Naive thymus-derived CD4-positive, alpha-beta T cell (primary cell): ENCODE measurements around the gene SLC38A3. TPM values are rescaled to one million over a fixed set of nuclear protein-coding genes. Genes with fewer than 3 reads are reported as not detected.

ENCODE experiments used
- ATAC-seq: fragments of 150-1000 bp; cut with Tn5 transposase; 2 replicates; pipeline ENCODE4 v1.10.0; 2021; ENCODE audit warnings: mild to moderate bottlenecking, moderate library complexity
- CTCF ChIA-PET: fragments of 350-600 bp; sonication (Branson Sonifier 250); formaldehyde crosslinking; loops from one replicate; lab custom pipeline; 2021; ENCODE audit warnings: antibody characterized with exemption; lab: Charles Lee
- POLR2A ChIA-PET: fragments of 350-600 bp; sonication (Branson Sonifier 250); formaldehyde crosslinking; loops from one replicate; lab custom pipeline; 2021; ENCODE audit warnings: antibody characterized with exemption, inconsistent platforms; lab: Charles Lee
- DNase-seq, 9 donors: peaks; one replicate each; pipeline versions ENCODE4 v3.0.0 to v3.0.0-alpha.2; 2020 to 2022; ENCODE audit warnings: mixed read lengths in 1 of 9
- H3K27ac ChIP-seq: one replicate; pipeline ENCODE4 v1.7.0; 2013; ENCODE audit warnings: mild to moderate bottlenecking, low read depth, low read length, moderate library complexity
- H3K27me3 ChIP-seq, 2 donors: one replicate each; pipeline ENCODE4 v1.7.0; 2013; ENCODE audit warnings: low read length in 2 of 2, mild to moderate bottlenecking in 2 of 2, moderate library complexity in 2 of 2; ENCODE audit not compliant: control insufficient read depth in 2 of 2, insufficient read depth in 2 of 2
- H3K36me3 ChIP-seq, 3 experiments: 1 replicate in 2 of 3; 2 replicates in 1 of 3; pipeline ENCODE4 v1.7.0; 2013; ENCODE audit warnings: low read length in 3 of 3, mild to moderate bottlenecking in 3 of 3, moderate library complexity in 1 of 3; ENCODE audit not compliant: insufficient read depth in 3 of 3, control insufficient read depth in 2 of 3
- H3K4me1 ChIP-seq, 2 donors: one replicate each; pipeline ENCODE4 v1.7.0; 2013; ENCODE audit warnings: low read length in 2 of 2, mild to moderate bottlenecking in 2 of 2, moderate library complexity in 1 of 2; ENCODE audit not compliant: control insufficient read depth in 2 of 2, insufficient read depth in 2 of 2
- H3K4me3 ChIP-seq: 2 replicates; pipeline ENCODE4 v1.7.0; 2013; ENCODE audit warnings: mild to moderate bottlenecking, low read length
- H3K9me3 ChIP-seq, 3 experiments: 1 replicate in 2 of 3; 2 replicates in 1 of 3; pipeline ENCODE4 v1.7.0; 2013; ENCODE audit warnings: low read length in 3 of 3; ENCODE audit not compliant: control insufficient read depth in 2 of 3
- H3K27ac Mint-ChIP-seq, 9 donors: one replicate each; pipeline ENCODE4 v1.8.0; 2020 to 2022; ENCODE audit warnings: mixed read lengths in 9 of 9, mild to moderate bottlenecking in 8 of 9, moderate library complexity in 5 of 9, inconsistent platforms in 2 of 9
- H3K27me3 Mint-ChIP-seq, 5 donors: one replicate each; pipeline ENCODE4 v1.8.0; 2021 to 2022; ENCODE audit warnings: mixed read lengths in 5 of 5, mild to moderate bottlenecking in 1 of 5
- H3K36me3 Mint-ChIP-seq, 5 donors: one replicate each; pipeline ENCODE4 v1.8.0; 2020 to 2022; ENCODE audit warnings: mixed read lengths in 5 of 5, mild to moderate bottlenecking in 3 of 5, inconsistent platforms in 1 of 5
- H3K4me1 Mint-ChIP-seq, 7 donors: one replicate each; pipeline ENCODE4 v1.8.0; 2020 to 2022; ENCODE audit warnings: mixed read lengths in 7 of 7, mild to moderate bottlenecking in 3 of 7, inconsistent platforms in 1 of 7
- H3K4me3 Mint-ChIP-seq, 10 donors: one replicate each; pipeline ENCODE4 v1.8.0; 2020 to 2022; ENCODE audit warnings: mild to moderate bottlenecking in 10 of 10, mixed read lengths in 10 of 10, moderate library complexity in 6 of 10, inconsistent platforms in 2 of 10
- H3K9me3 Mint-ChIP-seq, 11 donors: one replicate each; pipeline ENCODE4 v1.8.0; 2020 to 2022; ENCODE audit warnings: mixed read lengths in 11 of 11, mild to moderate bottlenecking in 4 of 11, inconsistent platforms in 1 of 11, moderate library complexity in 1 of 11
- intact Hi-C, 2 donors: fragments of 100-400 bp; cut with micrococcal nuclease; formaldehyde crosslinking; loops; one replicate each; pipeline ENCODE4 v1.15.1; 2023
- polyA plus RNA-seq, 2 donors: library from polyadenylated mRNA; unstranded; fragments of 300-500 nt; fragmentation: Illumina TruSeq; gene quantifications; one replicate each; pipeline ENCODE4 v1.2.3, GENCODE V29; 2021
- total RNA-seq, 6 experiments: library from RNA in 5 of 6; stranded (reverse) in 5 of 6; gene quantifications; 1 replicate in 5 of 6; 2 replicates in 1 of 6; pipeline ENCODE4 v1.2.3 and lab custom pipeline; 2021 to 2026

Gene SLC38A3
- total and polyA plus RNA-seq, 7 experiments from 2014 or later, result 1.8 TPM; not detected in 6

- intact Hi-C loops, result no loop called here
- DNase-seq (no peak), ATAC-seq (no peak)
- Histone ChIP-seq H3K27me3 (peaks cover 0 to 14% of the 10 kb centered on the region in 2 donors), H3K4me1 (peaks cover 0 to 6% of the 10 kb centered on the region in 2 donors), H3K9me3 (no peaks in the 10 kb centered on the region), H3K4me3 (no peak overlapping the region), H3K36me3 (no peaks in the 10 kb centered on the region), H3K27ac (no peak overlapping the region)
- ChIA-PET CTCF (interaction anchor here (1.2 kb wide), 1 partner anchor 9 kb away, joined by 4 read pairs; no protein-coding TSS in a partner anchor), POLR2A (no interaction called here)
- H3K4me1 Mint-ChIP-seq, result peaks cover 0 to 4% (median 0%) of the 10 kb centered on the region in 7 donors
- no peak overlapping the region for H3K27ac Mint-ChIP-seq
- H3K9me3 Mint-ChIP-seq, result no peaks in the 10 kb centered on the region
- H3K27me3 Mint-ChIP-seq, result peaks cover 30 to 45% (median 40%) of the 10 kb centered on the region in 5 donors
- H3K4me3 Mint-ChIP-seq, result no peak overlapping the region
- peaks cover 0 to 5% (median 0%) of the 10 kb centered on the region in 5 donors for H3K36me3 Mint-ChIP-seq
Measured at GRCh38 chr3:50201573-50202315, 3.3 kb upstream of the SLC38A3 start.

DNA sequence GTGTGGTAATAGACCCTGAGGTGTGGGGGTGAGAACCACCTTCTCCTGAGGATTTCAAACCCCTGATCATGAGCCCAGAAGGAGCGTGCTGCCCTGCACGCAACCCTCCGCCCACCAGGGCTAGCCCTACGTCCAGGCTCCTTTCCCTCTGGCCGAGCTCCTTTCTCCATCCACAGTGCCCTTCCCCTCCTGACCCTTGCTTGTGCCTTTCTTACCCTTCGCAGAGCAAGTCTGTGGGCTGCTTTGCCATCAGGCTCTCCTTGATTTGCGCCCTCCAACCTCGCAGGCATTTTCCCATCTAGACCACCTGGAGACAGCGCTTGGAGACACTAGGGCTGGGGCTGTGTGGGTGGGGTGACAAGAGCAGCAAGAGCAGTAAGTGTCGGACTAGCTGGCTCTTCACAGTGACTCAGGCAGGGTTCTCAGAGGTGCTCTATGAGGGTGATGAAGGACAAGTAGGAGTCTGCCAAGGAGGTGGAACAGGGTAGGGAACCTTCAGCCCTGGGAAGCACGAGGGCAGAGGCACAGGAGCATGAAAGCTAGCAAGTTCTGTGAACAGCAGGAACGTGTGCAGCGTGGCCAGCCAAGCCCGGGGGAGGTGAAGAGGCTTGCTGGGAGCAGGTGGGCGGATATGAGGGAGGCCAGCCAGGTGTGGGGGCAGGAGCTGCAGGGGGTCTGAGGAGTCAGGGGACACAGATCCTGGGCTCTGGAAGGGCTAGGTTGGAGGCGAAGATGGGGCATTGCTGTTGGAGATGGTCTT is 2.5 kb upstream of the SLC38A3 start:
- CTCF ChIA-PET, result interaction anchor here (1.5 kb wide), 1 partner anchor 44 kb away, joined by 3 read pairs; no protein-coding TSS in a partner anchor

GRCh38 chr3:50203113-50203808 is 1.8 kb upstream of the SLC38A3 start:
- H3K9me3 Mint-ChIP-seq, result no peaks in the 10 kb centered on the region
- intact Hi-C loops, result no loop called here
- peaks cover 0 to 5% (median 0%) of the 10 kb centered on the region in 5 donors for H3K36me3 Mint-ChIP-seq
- Histone ChIP-seq H3K4me1 (peaks cover 0 to 6% of the 10 kb centered on the region in 2 donors), H3K27me3 (peaks cover 0 to 14% of the 10 kb centered on the region in 2 donors), H3K9me3 (no peaks in the 10 kb centered on the region), H3K27ac (no peak overlapping the region), H3K4me3 (no peak overlapping the region), H3K36me3 (no peaks in the 10 kb centered on the region)
- POLR2A ChIA-PET, result interaction anchor here (0.6 kb wide), 2 partner anchors 17 to 1099 kb away, joined by 3 read pairs; no protein-coding TSS in a partner anchor
- H3K4me3 Mint-ChIP-seq, result peak overlapping the region in 1 of 10 donors; percentile 42
- no peak for DNase-seq
- H3K27ac Mint-ChIP-seq, result peak overlapping the region in 1 of 9 donors; percentile 62
- CTCF ChIA-PET, result interaction anchor here (1.4 to 1.5 kb wide), 3 partner anchors 9 to 44 kb away, joined by 3 to 6 read pairs (median 3); no protein-coding TSS in a partner anchor
- no peak for ATAC-seq
- H3K27me3 Mint-ChIP-seq, result peaks cover 38 to 58% (median 42%) of the 10 kb centered on the region in 5 donors
- peaks cover 0 to 4% (median 0%) of the 10 kb centered on the region in 7 donors for H3K4me1 Mint-ChIP-seq

More for the DNA sequence above, 2.5 kb upstream of the SLC38A3 start:
- Mint-ChIP-seq H3K27me3 (peaks cover 36 to 53% (median 42%) of the 10 kb centered on the region in 5 donors), H3K4me3 (peak overlapping the region in 1 of 10 donors; percentile 34), H3K36me3 (peaks cover 0 to 5% (median 0%) of the 10 kb centered on the region in 5 donors), H3K27ac (no peak overlapping the region), H3K4me1 (peaks cover 0 to 4% (median 0%) of the 10 kb centered on the region in 7 donors), H3K9me3 (no peaks in the 10 kb centered on the region)
- POLR2A ChIA-PET, result no interaction called here
- Histone ChIP-seq H3K27ac (no peak overlapping the region), H3K36me3 (no peaks in the 10 kb centered on the region), H3K4me1 (peaks cover 0 to 6% of the 10 kb centered on the region in 2 donors), H3K9me3 (no peaks in the 10 kb centered on the region), H3K4me3 (no peak overlapping the region), H3K27me3 (peaks cover 0 to 14% of the 10 kb centered on the region in 2 donors)
- DNase-seq, result no peak
- ATAC-seq, result no peak
- intact Hi-C loops, result no loop called here

DNA sequence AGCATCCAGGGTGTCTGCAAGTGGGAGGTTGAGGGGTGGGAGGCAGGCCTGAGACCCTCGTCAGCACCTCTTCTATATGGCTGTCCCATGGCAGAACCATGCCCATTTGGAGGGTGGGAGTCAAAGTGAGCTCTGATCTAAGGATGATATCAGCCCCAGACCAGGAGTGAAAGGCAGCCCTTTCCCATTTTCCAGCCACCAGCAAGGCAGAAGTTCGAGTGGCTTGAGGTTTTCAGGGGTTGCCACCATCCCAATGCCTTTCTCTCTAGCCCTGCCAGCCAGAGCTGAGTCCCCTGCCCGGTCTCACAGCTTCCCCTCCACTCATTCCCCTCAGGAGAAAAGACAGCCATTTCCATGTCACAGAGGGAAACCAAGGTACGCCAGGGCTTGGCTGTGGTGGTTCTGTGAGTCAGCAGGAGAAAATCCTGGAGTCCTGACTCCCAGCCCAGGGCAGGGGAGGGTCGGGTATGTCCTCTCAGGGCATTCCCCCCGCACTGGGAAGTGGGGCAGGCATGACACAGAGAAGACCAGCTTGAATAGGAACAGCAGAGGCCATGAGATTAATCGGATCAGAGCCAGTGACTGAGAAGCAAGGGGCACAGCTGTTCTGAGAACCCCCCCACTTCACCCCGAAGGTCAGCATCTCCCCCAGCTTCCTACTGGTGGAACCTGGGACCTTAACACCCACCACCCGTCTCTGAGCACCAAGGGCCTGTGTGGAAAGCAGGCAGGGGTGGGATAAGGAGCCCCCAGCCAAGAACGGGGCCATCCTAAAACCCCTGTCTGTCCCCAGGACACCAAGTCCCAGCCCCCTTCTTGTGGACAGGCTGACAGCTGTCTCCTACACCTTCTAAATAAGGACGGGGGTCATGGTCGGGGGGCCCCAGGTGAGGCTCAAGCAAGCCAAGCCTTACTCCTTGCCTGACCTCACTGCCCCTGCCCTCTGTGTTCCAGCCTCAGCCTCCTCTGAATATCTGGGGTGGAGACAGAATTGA is 965 bp upstream of the SLC38A3 start:
- peaks cover 0 to 5% (median 0%) of the 10 kb centered on the region in 5 donors for H3K36me3 Mint-ChIP-seq

GRCh38 chr3:50205413-50206276 is 574 bp downstream of the SLC38A3 start:
- Mint-ChIP-seq H3K4me3 (peak overlapping the region in 7 of 10 donors; percentile 32 to 70 (median 45)), H3K4me1 (peaks cover 0 to 4% (median 0%) of the 10 kb centered on the region in 7 donors), H3K27me3 (peaks cover 36 to 58% (median 43%) of the 10 kb centered on the region in 5 donors), H3K27ac (no peak overlapping the region), H3K9me3 (no peaks in the 10 kb centered on the region), H3K36me3 (peaks cover 0 to 5% (median 0%) of the 10 kb centered on the region in 5 donors)
- Histone ChIP-seq H3K27ac (no peak overlapping the region), H3K4me1 (peaks cover 0 to 6% of the 10 kb centered on the region in 2 donors), H3K27me3 (peaks cover 0 to 14% of the 10 kb centered on the region in 2 donors), H3K4me3 (no peak overlapping the region), H3K9me3 (no peaks in the 10 kb centered on the region), H3K36me3 (no peaks in the 10 kb centered on the region)
- ATAC-seq, result peak; percentile 68
- intact Hi-C loops, result no loop called here
- ChIA-PET CTCF (no interaction called here), POLR2A (no interaction called here)
- peak in 6 of 9 donors; percentile 17 to 41 (median 26) for DNase-seq

More for the DNA sequence above, 965 bp upstream of the SLC38A3 start:
- Mint-ChIP-seq H3K9me3 (no peaks in the 10 kb centered on the region), H3K4me3 (peak overlapping the region in 6 of 10 donors; percentile 9 to 70 (median 33)), H3K27me3 (peaks cover 40 to 61% (median 46%) of the 10 kb centered on the region in 5 donors), H3K4me1 (peaks cover 0 to 4% (median 0%) of the 10 kb centered on the region in 7 donors), H3K27ac (no peak overlapping the region)
- Histone ChIP-seq H3K4me1 (peaks cover 0 to 6% of the 10 kb centered on the region in 2 donors), H3K36me3 (no peaks in the 10 kb centered on the region), H3K27me3 (peaks cover 0 to 14% of the 10 kb centered on the region in 2 donors), H3K27ac (no peak overlapping the region), H3K9me3 (no peaks in the 10 kb centered on the region), H3K4me3 (no peak overlapping the region)
- intact Hi-C loops, result no loop called here
- ATAC-seq (no peak), DNase-seq (no peak)
- CTCF ChIA-PET, result interaction anchor here (1.4 to 1.5 kb wide), 3 partner anchors 10 to 43 kb away, joined by 3 to 6 read pairs (median 3); no protein-coding TSS in a partner anchor
- POLR2A ChIA-PET, result interaction anchor here (0.6 kb wide), 1 partner anchor 1100 kb away, joined by 3 read pairs; no protein-coding TSS in a partner anchor
